ENCODE measurements around the gene GBX1. TPM values are rescaled to one million over a fixed set of nuclear protein-coding genes. Genes with fewer than 3 reads are reported as not detected.

The GBX1 gene
- total RNA-seq, 1 donor from 2014 or later, result 2.1 TPM

GRCh38 chr7:151194188-151194587, 26.7 kb upstream of the GBX1 start:
- H3K4me1 Mint-ChIP-seq (ENCODE audit: low read depth), result no peaks in the 10 kb centered on the region
- DNase-seq (ENCODE audit: low spot score, unreplicated experiment), result no peak
- no peak overlapping the region for H3K27ac Mint-ChIP-seq
- H3K9me3 Mint-ChIP-seq (ENCODE audit: low read depth), result no peaks in the 10 kb centered on the region
- TF ChIP-seq CTCF (IDR thresholded peaks at IDR 0.05; ENCODE audit: unreplicated experiment), result no peak
- no peak overlapping the region for H3K4me3 Mint-ChIP-seq (ENCODE audit: low read depth)
- peaks cover 24% of the 10 kb centered on the region for H3K27me3 Mint-ChIP-seq
- H3K36me3 Mint-ChIP-seq (ENCODE audit: insufficient read depth), result no peaks in the 10 kb centered on the region

GRCh38 chr7:151193203-151193978, 25.9 kb upstream of the GBX1 start:
- no peaks in the 10 kb centered on the region for H3K36me3 Mint-ChIP-seq (ENCODE audit: insufficient read depth)
- no peak for TF ChIP-seq CTCF (IDR thresholded peaks at IDR 0.05; ENCODE audit: unreplicated experiment)

GRCh38 chr7:151192002-151192539, 24.6 kb upstream of the GBX1 start:
- Mint-ChIP-seq H3K9me3 (ENCODE audit: low read depth) (no peaks in the 10 kb centered on the region), H3K27ac (no peak overlapping the region), H3K4me1 (ENCODE audit: low read depth) (no peaks in the 10 kb centered on the region), H3K4me3 (ENCODE audit: low read depth) (no peak overlapping the region), H3K27me3 (peaks cover 33% of the 10 kb centered on the region), H3K36me3 (ENCODE audit: insufficient read depth) (no peaks in the 10 kb centered on the region)
- no peak for TF ChIP-seq CTCF (IDR thresholded peaks at IDR 0.05; ENCODE audit: unreplicated experiment)
- DNase-seq (ENCODE audit: low spot score, unreplicated experiment), result no peak

More at GRCh38 chr7:151193203-151193978, 25.9 kb upstream of the GBX1 start:
- no peak for DNase-seq (ENCODE audit: low spot score, unreplicated experiment)
- no peak overlapping the region for H3K4me3 Mint-ChIP-seq (ENCODE audit: low read depth)
- no peak overlapping the region for H3K27ac Mint-ChIP-seq
- H3K9me3 Mint-ChIP-seq (ENCODE audit: low read depth), result no peaks in the 10 kb centered on the region
- H3K4me1 Mint-ChIP-seq (ENCODE audit: low read depth), result no peaks in the 10 kb centered on the region
- H3K27me3 Mint-ChIP-seq, result peaks cover 29% of the 10 kb centered on the region

GRCh38 chr7:151191544-151191943, 24.1 kb upstream of the GBX1 start:
- no peak for TF ChIP-seq CTCF (IDR thresholded peaks at IDR 0.05; ENCODE audit: unreplicated experiment)
- Mint-ChIP-seq H3K4me1 (ENCODE audit: low read depth) (no peaks in the 10 kb centered on the region), H3K9me3 (ENCODE audit: low read depth) (no peaks in the 10 kb centered on the region), H3K36me3 (ENCODE audit: insufficient read depth) (no peaks in the 10 kb centered on the region), H3K27me3 (peaks cover 35% of the 10 kb centered on the region), H3K4me3 (ENCODE audit: low read depth) (no peak overlapping the region), H3K27ac (no peak overlapping the region)
- DNase-seq (ENCODE audit: low spot score, unreplicated experiment), result no peak

GRCh38 chr7:151189038-151189437, 21.5 kb upstream of the GBX1 start:
- Mint-ChIP-seq H3K4me1 (ENCODE audit: low read depth) (no peaks in the 10 kb centered on the region), H3K4me3 (ENCODE audit: low read depth) (no peak overlapping the region), H3K36me3 (ENCODE audit: insufficient read depth) (no peaks in the 10 kb centered on the region), H3K27me3 (peaks cover 35% of the 10 kb centered on the region), H3K9me3 (ENCODE audit: low read depth) (no peaks in the 10 kb centered on the region), H3K27ac (no peak overlapping the region)
- no peak for DNase-seq (ENCODE audit: low spot score, unreplicated experiment)
- TF ChIP-seq CTCF (IDR thresholded peaks at IDR 0.05; ENCODE audit: unreplicated experiment), result no peak

Data from progenitor cell of endocrine pancreas (in vitro differentiated cells).